Central memory CD8-positive, alpha-beta T cell (primary cell): ENCODE data around the gene FRS2.

ENCODE experiments used
- ATAC-seq: fragments of 150-1000 bp; cut with Tn5 transposase; replicated peaks from 2 replicates; pipeline ENCODE4 v1.10.0; 2022; ENCODE audit warnings: mild to moderate bottlenecking, moderate FRiP score, moderate number of reproducible peaks; ENCODE audit not compliant: poor library complexity, severe bottlenecking; ENCODE audit errors: extremely low read depth
- DNase-seq, 2 donors: peaks; one replicate each; pipeline ENCODE4 v3.0.0; 2021; ENCODE audit warnings: low spot score in 2 of 2
- H3K27ac Mint-ChIP-seq: one replicate; pipeline ENCODE4 v1.8.0; 2022; ENCODE audit warnings: low read depth, mild to moderate bottlenecking, moderate library complexity, mixed read lengths
- H3K27me3 Mint-ChIP-seq: one replicate; pipeline ENCODE4 v1.8.0; 2022; ENCODE audit warnings: mixed read lengths
- H3K36me3 Mint-ChIP-seq: one replicate; pipeline ENCODE4 v1.8.0; 2022; ENCODE audit warnings: mild to moderate bottlenecking, moderate library complexity, mixed read lengths; ENCODE audit not compliant: insufficient read depth
- H3K4me1 Mint-ChIP-seq: one replicate; pipeline ENCODE4 v1.8.0; 2022; ENCODE audit warnings: mixed read lengths
- H3K4me3 Mint-ChIP-seq: one replicate; pipeline ENCODE4 v1.8.0; 2022; ENCODE audit warnings: mild to moderate bottlenecking, moderate library complexity, mixed read lengths
- H3K9me3 Mint-ChIP-seq: one replicate; pipeline ENCODE4 v1.8.0; 2022; ENCODE audit warnings: mixed read lengths

Gene FRS2

DNA sequence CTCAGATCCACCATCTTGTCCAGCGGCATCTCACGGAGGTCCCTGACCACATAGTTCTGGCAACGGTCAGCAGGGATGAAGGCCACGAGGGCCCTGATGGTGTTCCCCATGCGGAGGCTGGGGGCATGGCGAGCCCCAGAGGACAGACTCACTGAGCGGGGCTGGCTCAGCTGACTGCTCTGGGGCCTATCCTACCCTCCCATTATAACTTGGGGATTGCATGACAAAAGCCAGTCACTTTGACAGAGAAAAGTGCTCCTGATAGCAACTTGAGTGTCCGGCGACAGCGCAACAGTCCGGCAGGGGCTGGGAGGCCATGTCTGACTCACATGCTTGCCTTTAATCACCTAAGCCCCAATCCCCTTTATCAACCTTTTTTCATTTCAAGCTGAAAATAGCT, 140.5 kb downstream of the FRS2 start, which contains the start of gene LRRC10:
TSS of gene LRRC10 (minus strand) at position 179 of the 400 bp plus-strand sequence. CDS start at position 110, 69 bp downstream.
- Mint-ChIP-seq H3K9me3 (no peaks in the 10 kb centered on the region), H3K27me3 (peaks cover 17% of the 10 kb centered on the region), H3K4me1 (peaks cover 5% of the 10 kb centered on the region), H3K4me3 (no peak within 1 kb of the TSS), H3K36me3 (no peaks in the 10 kb centered on the region), H3K27ac (no peak within 1 kb of the TSS)
- no peak for ATAC-seq
- DNase-seq, result no peak

DNA sequence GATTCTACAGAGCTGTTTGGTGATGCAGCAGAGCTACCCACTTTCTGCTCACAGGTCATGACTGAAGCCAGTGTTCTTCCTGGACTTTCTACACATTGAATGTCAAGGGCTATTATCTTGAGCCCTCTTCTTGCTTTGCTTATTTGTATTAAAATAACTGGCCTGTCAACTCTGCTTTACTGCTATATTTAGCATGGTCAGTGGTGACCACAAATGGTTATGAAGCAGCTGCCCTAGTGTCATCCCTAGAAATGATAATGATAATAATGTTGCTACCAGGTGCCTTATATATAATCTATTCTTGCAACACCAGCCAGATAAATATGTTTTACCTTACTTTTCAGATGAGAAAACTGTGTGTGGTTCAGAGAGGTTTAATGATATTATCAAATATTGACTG, 143.2 kb downstream of the FRS2 start:
- Mint-ChIP-seq H3K4me3 (no peak overlapping the region), H3K9me3 (no peaks in the 10 kb centered on the region), H3K27me3 (peaks cover 42% of the 10 kb centered on the region), H3K36me3 (no peaks in the 10 kb centered on the region), H3K27ac (no peak overlapping the region), H3K4me1 (peaks cover 5% of the 10 kb centered on the region)
- DNase-seq (no peak), ATAC-seq (no peak)

- Mint-ChIP-seq H3K4me1 (no peaks in the 10 kb centered on the region), H3K4me3 (no peak overlapping the region), H3K9me3 (no peaks in the 10 kb centered on the region), H3K27ac (no peak overlapping the region), H3K27me3 (peaks cover 52% of the 10 kb centered on the region), H3K36me3 (no peaks in the 10 kb centered on the region)
- ATAC-seq (no peak), DNase-seq (no peak)
These were observed 145.8 kb downstream of the FRS2 start for GRCh38 chr12:69616025-69616424.

DNA sequence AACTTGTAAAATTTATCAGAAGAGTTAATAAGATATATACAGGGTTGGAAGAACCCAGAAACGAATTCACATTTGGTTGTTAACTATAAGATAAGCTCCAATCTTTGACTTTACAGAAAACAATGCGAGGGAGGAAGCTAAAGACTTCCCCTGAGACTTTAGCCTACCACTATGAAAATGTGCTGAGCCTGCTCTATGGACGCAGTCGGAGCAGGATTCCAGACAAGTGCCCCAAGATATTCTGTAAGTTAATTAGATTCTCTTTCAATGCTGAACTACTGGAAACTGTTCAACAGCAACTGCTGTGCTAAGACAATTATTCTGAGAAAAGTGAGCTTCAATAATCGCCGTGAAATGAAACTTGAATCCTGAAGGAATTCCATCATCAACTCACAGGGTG, 148.9 kb downstream of the FRS2 start:
- H3K4me1 Mint-ChIP-seq, result no peaks in the 10 kb centered on the region

GRCh38 chr12:69620077-69620476, 149.9 kb downstream of the FRS2 start:
- H3K36me3 Mint-ChIP-seq, result no peaks in the 10 kb centered on the region
- ATAC-seq, result no peak

More for the DNA sequence above, 148.9 kb downstream of the FRS2 start:
- DNase-seq (no peak), ATAC-seq (no peak)
- Mint-ChIP-seq H3K27ac (no peak overlapping the region), H3K36me3 (no peaks in the 10 kb centered on the region), H3K9me3 (no peaks in the 10 kb centered on the region), H3K4me3 (no peak overlapping the region), H3K27me3 (peaks cover 61% of the 10 kb centered on the region)

DNA sequence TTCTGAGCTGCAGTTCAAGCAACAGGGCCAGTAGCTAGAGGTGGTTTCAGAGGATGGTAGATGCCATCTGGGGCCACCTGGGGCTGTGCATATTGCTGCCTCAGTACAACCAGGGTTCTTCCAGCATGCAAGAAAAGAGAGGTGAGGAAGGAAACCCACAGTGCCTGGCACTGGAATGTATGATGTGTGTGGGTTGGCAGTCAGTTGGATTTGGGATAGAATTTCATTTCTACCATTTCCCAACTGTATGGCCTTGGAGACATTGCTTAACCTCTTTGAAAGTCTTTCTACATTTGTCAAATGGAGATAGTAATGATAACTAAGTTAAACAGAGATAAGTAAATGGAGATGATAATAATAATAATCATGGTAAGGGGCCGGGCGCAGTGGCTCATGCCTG, 150.7 kb downstream of the FRS2 start:
- Mint-ChIP-seq H3K27me3 (peaks cover 60% of the 10 kb centered on the region), H3K36me3 (no peaks in the 10 kb centered on the region), H3K4me1 (no peaks in the 10 kb centered on the region), H3K27ac (no peak overlapping the region), H3K4me3 (no peak overlapping the region), H3K9me3 (no peaks in the 10 kb centered on the region)
- ATAC-seq (no peak), DNase-seq (no peak)

More at GRCh38 chr12:69620077-69620476, 149.9 kb downstream of the FRS2 start:
- H3K27ac Mint-ChIP-seq, result no peak overlapping the region
- peaks cover 65% of the 10 kb centered on the region for H3K27me3 Mint-ChIP-seq
- no peaks in the 10 kb centered on the region for H3K4me1 Mint-ChIP-seq
- DNase-seq, result no peak
- H3K4me3 Mint-ChIP-seq, result no peak overlapping the region
- no peaks in the 10 kb centered on the region for H3K9me3 Mint-ChIP-seq

DNA sequence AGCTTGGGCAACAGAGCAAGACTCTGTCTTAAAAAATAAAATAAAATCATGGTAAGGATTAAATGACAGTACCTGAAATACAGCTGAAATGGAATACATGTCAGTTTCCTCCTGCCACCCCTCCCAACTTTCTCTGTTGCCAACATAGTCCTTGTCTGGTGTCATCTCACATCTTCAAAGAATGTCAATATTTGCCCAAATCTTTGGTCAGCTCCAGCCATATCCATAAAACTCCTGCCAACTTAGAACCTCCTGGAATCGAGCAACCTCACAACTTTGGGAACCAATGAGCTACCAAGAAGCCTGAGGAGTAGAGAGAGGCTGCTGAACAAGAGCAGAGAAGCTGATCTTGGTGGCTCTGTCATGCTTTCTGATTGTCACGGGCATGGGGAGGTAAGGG, 151.4 kb downstream of the FRS2 start:
- Mint-ChIP-seq H3K4me1 (no peaks in the 10 kb centered on the region), H3K27me3 (peaks cover 53% of the 10 kb centered on the region), H3K36me3 (no peaks in the 10 kb centered on the region), H3K27ac (no peak overlapping the region), H3K4me3 (no peak overlapping the region), H3K9me3 (no peaks in the 10 kb centered on the region)
- ATAC-seq (no peak), DNase-seq (no peak)

- DNase-seq, result no peak
- no peaks in the 10 kb centered on the region for H3K36me3 Mint-ChIP-seq
- H3K27ac Mint-ChIP-seq, result no peak overlapping the region
- H3K27me3 Mint-ChIP-seq, result peaks cover 46% of the 10 kb centered on the region
- H3K4me3 Mint-ChIP-seq, result no peak overlapping the region
- no peaks in the 10 kb centered on the region for H3K9me3 Mint-ChIP-seq
- no peak for ATAC-seq
- no peaks in the 10 kb centered on the region for H3K4me1 Mint-ChIP-seq
These were observed 153.8 kb downstream of the FRS2 start for GRCh38 chr12:69623970-69624369.

- Mint-ChIP-seq H3K9me3 (no peaks in the 10 kb centered on the region), H3K4me3 (no peak overlapping the region), H3K27me3 (peaks cover 22% of the 10 kb centered on the region), H3K4me1 (no peaks in the 10 kb centered on the region), H3K36me3 (no peaks in the 10 kb centered on the region), H3K27ac (no peak overlapping the region)
- ATAC-seq (no peak), DNase-seq (no peak)
These were observed 157.3 kb downstream of the FRS2 start for GRCh38 chr12:69627501-69627900.
